ENCODE measurements around the gene CAMTA1. TPM values are rescaled to one million over a fixed set of nuclear protein-coding genes. Genes with fewer than 3 reads are reported as not detected.

CAMTA1 gene
- polyA plus RNA-seq, 1 experiment: 64.9 TPM

DNA sequence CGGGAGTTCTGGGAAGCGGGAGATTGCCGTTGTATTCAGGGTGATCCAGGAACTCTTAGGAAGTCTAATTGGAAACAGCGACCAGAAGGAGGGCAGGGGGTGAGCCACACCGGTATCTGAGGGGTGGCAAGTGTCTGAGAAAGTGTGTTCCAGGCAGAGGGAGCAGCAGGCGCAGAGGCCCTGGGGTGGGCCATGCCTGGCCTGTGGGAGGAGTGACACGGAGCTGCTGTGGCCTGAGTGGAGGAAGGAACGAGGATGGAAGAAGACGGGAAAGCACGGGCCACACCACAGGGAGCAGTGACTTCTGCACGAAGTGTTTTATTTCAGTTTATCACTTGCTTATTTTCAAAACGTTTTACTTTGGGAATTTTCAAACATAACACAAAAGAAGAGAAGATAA lies 1010.2 kb downstream of the CAMTA1 start:
- POLR2A ChIA-PET: no interaction called here
- peaks cover 7% of the 10 kb centered on the region; the same call in 1 of the 2 replicates for H3K9me3 ChIP-seq (ENCODE audit: control insufficient read depth, insufficient read depth, low read length)
- DNase-seq (ENCODE audit: low read depth, low spot score): no peak
- H3K27ac ChIP-seq (ENCODE audit: low read depth, low read length): no peak overlapping the region
- TF ChIP-seq, protein P1, sequence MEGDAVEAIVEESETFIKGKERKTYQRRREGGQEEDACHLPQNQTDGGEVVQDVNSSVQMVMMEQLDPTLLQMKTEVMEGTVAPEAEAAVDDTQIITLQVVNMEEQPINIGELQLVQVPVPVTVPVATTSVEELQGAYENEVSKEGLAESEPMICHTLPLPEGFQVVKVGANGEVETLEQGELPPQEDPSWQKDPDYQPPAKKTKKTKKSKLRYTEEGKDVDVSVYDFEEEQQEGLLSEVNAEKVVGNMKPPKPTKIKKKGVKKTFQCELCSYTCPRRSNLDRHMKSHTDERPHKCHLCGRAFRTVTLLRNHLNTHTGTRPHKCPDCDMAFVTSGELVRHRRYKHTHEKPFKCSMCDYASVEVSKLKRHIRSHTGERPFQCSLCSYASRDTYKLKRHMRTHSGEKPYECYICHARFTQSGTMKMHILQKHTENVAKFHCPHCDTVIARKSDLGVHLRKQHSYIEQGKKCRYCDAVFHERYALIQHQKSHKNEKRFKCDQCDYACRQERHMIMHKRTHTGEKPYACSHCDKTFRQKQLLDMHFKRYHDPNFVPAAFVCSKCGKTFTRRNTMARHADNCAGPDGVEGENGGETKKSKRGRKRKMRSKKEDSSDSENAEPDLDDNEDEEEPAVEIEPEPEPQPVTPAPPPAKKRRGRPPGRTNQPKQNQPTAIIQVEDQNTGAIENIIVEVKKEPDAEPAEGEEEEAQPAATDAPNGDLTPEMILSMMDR (IDR thresholded peaks at IDR 0.05; ENCODE audit: low read depth, low read length): no peak
- H3K4me3 ChIP-seq (ENCODE audit: low read depth, low read length): no peak overlapping the region
- H3K27me3 ChIP-seq (ENCODE audit: control insufficient read depth, insufficient read depth, low read length): no peaks in the 10 kb centered on the region
- CTCF ChIA-PET: no interaction called here

DNA sequence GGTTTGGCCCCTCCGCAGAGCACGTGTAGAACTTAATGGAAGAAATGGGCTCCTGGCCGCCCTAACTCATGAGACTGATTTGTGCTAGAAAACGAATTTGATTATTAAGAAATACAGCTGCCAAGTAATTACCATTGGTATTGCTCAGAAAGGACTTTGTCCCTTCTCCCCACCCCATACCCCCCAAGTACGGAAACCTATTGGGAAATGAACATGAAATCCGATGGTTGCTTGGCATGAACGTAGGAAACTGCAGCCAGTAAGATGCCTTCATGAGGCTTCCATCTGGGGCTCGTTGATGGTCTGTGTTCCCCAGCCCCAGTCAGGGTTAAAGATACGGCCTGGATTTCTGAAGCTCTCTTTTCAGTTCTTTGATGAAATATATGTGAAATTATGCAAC lies 1020.2 kb downstream of the CAMTA1 start:
- no peaks in the 10 kb centered on the region for H3K9me3 ChIP-seq (ENCODE audit: control insufficient read depth, insufficient read depth, low read length)
- TF ChIP-seq, protein P1 (IDR thresholded peaks at IDR 0.05; ENCODE audit: low read depth, low read length): no peak
- POLR2A ChIA-PET: no interaction called here
- no peaks in the 10 kb centered on the region for H3K27me3 ChIP-seq (ENCODE audit: control insufficient read depth, insufficient read depth, low read length)
- no peak overlapping the region for H3K27ac ChIP-seq (ENCODE audit: low read depth, low read length)
- CTCF ChIA-PET: interaction anchor here (1.0 kb wide), 1 partner anchor 138 kb away, joined by 3 read pairs; no protein-coding TSS in a partner anchor
- no peak for DNase-seq (ENCODE audit: low read depth, low spot score)
- no peak overlapping the region for H3K4me3 ChIP-seq (ENCODE audit: low read depth, low read length)

DNA sequence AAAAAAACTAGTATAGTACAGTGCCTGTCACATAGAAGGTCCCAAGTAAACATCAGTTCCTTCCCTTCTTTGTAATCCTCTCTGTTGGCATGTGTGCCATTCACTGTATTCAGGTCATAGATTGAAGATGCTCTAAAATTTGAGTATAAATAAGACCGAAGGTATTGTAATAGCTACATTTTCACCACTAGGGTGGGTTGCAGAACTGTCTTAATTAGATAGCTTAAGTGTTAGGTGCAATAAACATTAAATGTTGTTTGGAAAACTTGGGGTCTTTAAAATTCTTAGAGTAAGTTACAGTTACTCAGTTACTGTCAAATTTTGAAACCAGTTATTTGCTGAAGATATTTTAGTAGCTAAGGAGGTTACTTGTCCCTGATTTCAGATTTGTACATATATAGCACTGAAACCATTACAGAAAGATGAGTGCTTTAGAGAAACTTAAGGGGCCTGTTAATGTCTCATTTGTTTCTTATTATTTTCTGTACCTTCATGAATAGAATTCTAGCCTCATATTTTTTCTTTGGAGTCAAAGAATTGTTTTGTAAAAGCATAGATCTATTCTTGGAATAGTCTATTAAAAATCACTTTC lies 1023.1 kb downstream of the CAMTA1 start:
- Histone ChIP-seq H3K4me3 (ENCODE audit: low read depth, low read length) (no peak overlapping the region), H3K27ac (ENCODE audit: low read depth, low read length) (no peak overlapping the region), H3K27me3 (ENCODE audit: control insufficient read depth, insufficient read depth, low read length) (no peaks in the 10 kb centered on the region), H3K9me3 (ENCODE audit: control insufficient read depth, insufficient read depth, low read length) (peaks cover 2% of the 10 kb centered on the region)
- ChIA-PET POLR2A (no interaction called here), CTCF (interaction anchor here (0.6 to 2.1 kb wide), 18 partner anchors 10 to 358 kb away, joined by 3 to 11 read pairs (median 3); partner anchors contain the start of gene TNFRSF9)
- TF ChIP-seq, protein P1 (IDR thresholded peaks at IDR 0.05; ENCODE audit: low read depth, low read length): peak; percentile 60
- DNase-seq (ENCODE audit: low read depth, low spot score): no peak

DNA sequence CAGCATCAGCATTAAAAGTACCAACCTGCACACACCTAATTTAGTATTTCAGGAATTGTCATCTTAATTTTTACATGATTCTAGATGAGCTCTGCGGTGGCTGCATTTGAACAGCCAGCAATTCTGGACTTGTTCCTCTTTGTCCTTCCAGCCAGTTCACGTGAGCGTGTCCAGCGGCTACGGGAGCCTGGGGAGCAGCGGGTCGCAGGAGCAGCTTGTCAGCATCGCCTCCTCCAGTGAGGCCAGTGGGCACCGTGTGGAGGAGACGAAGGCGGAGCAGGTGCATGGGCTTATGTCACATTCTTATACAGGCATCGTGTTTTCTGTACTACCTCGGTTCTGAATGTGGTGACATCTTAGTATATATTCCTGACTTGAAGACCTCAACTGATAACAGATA lies 1024.5 kb downstream of the CAMTA1 start:
- Histone ChIP-seq H3K4me3 (ENCODE audit: low read depth, low read length) (no peak overlapping the region), H3K27ac (ENCODE audit: low read depth, low read length) (no peak overlapping the region), H3K9me3 (ENCODE audit: control insufficient read depth, insufficient read depth, low read length) (peaks cover 5% of the 10 kb centered on the region), H3K27me3 (ENCODE audit: control insufficient read depth, insufficient read depth, low read length) (no peaks in the 10 kb centered on the region)
- DNase-seq (ENCODE audit: low read depth, low spot score): no peak
- POLR2A ChIA-PET: no interaction called here
- CTCF ChIA-PET: interaction anchor here (0.5 to 1.1 kb wide), 2 partner anchors 57 to 768 kb away, joined by 3 read pairs; no protein-coding TSS in a partner anchor
- TF ChIP-seq, protein P1 (IDR thresholded peaks at IDR 0.05; ENCODE audit: low read depth, low read length): no peak

DNA sequence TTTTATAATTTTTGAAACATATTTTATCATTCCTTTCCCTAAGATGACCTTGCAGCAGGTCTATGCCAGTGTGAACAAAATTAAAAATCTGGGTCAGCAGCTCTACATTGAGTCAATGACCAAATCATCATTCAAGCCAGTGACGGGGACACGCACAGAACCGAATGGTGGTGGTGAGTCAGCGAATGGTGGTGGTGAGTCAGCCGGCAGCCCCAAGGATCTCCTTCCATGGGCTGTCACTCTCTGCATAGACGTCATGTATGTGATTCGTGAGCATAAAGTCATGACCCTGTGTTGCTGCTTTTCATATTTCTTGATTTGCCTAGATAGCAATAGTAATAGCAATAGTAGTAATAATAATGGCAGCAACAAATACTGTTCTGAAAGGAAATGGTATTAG lies 1025.1 kb downstream of the CAMTA1 start:
- TF ChIP-seq, protein P1 (IDR thresholded peaks at IDR 0.05; ENCODE audit: low read depth, low read length): no peak
- ChIA-PET CTCF (interaction anchor here (1.1 kb wide), 2 partner anchors 58 to 132 kb away, joined by 3 read pairs; no protein-coding TSS in a partner anchor), POLR2A (no interaction called here)
- Histone ChIP-seq H3K27me3 (ENCODE audit: control insufficient read depth, insufficient read depth, low read length) (no peaks in the 10 kb centered on the region), H3K4me3 (ENCODE audit: low read depth, low read length) (no peak overlapping the region), H3K27ac (ENCODE audit: low read depth, low read length) (no peak overlapping the region), H3K9me3 (ENCODE audit: control insufficient read depth, insufficient read depth, low read length) (peaks cover 5% of the 10 kb centered on the region)
- peak; percentile 49 for DNase-seq (ENCODE audit: low read depth, low spot score)
